T-helper 1 cell treated with Interleukin-12 subunit alpha and Interleukin-12 subunit beta and Interleukin-4 antibody, amounts not matched to agents 30 μg/mL and 1 μg/mL, for 36 hours (primary cell): ENCODE measurements around the gene CTRB1.

Experiments used
- H3K27ac Mint-ChIP-seq: one replicate; pipeline ENCODE4 v1.8.0; 2021; ENCODE audit warnings: mild to moderate bottlenecking, mixed read lengths
- H3K27me3 Mint-ChIP-seq: one replicate; pipeline ENCODE4 v1.8.0; 2021; ENCODE audit warnings: low read depth, mixed read lengths
- H3K36me3 Mint-ChIP-seq: one replicate; pipeline ENCODE4 v1.8.0; 2021; ENCODE audit warnings: low read depth, mixed read lengths
- H3K4me1 Mint-ChIP-seq: one replicate; pipeline ENCODE4 v1.8.0; 2021; ENCODE audit warnings: low read depth, mixed read lengths
- H3K4me3 Mint-ChIP-seq: one replicate; pipeline ENCODE4 v1.8.0; 2021; ENCODE audit warnings: mild to moderate bottlenecking, moderate library complexity, mixed read lengths
- H3K9me3 Mint-ChIP-seq: one replicate; pipeline ENCODE4 v1.8.0; 2021; ENCODE audit warnings: mixed read lengths

CTRB1 gene

DNA sequence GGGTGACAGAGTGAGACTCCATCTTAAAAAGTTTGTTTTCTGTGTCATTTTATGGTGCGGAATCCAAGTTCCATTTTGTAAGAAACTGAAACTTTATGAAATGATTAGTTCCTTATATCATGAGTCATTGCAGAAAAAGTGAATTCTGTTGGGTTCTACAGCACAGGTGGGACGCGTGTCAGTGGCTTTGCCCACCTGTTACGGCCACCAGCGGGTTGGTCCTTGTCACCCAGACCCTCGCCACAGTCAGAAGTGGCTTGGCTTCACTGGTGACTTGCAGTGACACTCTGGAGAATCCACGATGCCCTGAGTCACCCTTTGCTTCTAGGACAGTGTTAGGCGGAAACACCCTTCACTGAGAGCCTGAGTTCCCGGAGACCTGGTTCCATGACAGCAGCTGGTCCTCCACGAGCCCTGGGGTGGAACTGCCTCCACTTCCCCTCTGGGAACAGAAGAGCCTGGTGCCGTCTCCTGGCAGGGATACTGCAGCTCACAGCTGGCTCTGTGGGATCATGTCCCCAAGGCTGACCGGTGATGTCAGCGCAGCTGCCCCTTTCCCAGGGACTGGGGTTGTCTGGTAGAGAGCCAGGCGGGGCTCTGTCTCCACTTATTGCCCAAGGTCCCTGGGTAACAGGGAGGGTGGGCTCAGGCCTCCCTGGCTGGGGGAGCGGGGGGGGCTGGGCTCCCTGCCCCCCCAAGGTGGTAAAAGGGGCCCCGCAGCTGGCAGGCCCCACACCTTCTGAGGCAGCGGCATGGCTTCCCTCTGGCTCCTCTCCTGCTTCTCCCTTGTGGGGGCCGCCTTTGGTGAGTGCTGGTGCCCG is at the start of gene CTRB1:
CTRB1 (plus strand) TSS at position 733 of the 821 bp plus-strand sequence; CDS start at position 753, 20 bp downstream.
- no peaks in the 10 kb centered on the region for H3K27me3 Mint-ChIP-seq
- peaks cover 5% of the 10 kb centered on the region for H3K4me1 Mint-ChIP-seq
- H3K9me3 Mint-ChIP-seq, result no peaks in the 10 kb centered on the region
- no peaks in the 10 kb centered on the region for H3K36me3 Mint-ChIP-seq
- peak within 1 kb of the TSS; percentile 54 for H3K27ac Mint-ChIP-seq
- H3K4me3 Mint-ChIP-seq, result peak within 1 kb of the TSS; percentile 59

DNA sequence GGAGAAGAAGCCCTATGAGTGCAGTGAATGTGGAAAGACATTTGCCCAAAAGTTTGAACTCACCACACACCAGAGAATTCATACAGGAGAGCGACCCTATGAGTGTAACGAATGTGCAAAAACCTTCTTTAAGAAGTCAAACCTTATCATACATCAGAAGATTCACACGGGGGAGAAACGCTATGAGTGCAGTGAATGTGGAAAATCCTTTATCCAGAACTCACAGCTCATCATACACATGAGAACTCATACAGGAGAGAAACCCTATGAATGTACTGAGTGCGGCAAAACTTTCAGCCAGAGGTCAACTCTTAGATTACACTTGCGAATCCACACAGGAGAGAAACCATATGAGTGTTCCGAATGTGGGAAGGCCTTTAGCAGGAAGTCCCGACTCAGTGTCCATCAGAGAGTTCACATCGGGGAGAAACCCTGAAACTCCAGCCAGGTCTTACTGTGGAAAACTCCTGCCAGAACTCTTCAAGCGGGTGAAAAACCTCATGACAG is 48.8 kb upstream of the CTRB1 start:
- H3K9me3 Mint-ChIP-seq, result peaks cover 84% of the 10 kb centered on the region
- H3K27ac Mint-ChIP-seq, result no peak overlapping the region
- H3K27me3 Mint-ChIP-seq, result no peaks in the 10 kb centered on the region
- H3K4me1 Mint-ChIP-seq, result no peaks in the 10 kb centered on the region
- no peak overlapping the region for H3K4me3 Mint-ChIP-seq
- peaks cover 81% of the 10 kb centered on the region for H3K36me3 Mint-ChIP-seq

DNA sequence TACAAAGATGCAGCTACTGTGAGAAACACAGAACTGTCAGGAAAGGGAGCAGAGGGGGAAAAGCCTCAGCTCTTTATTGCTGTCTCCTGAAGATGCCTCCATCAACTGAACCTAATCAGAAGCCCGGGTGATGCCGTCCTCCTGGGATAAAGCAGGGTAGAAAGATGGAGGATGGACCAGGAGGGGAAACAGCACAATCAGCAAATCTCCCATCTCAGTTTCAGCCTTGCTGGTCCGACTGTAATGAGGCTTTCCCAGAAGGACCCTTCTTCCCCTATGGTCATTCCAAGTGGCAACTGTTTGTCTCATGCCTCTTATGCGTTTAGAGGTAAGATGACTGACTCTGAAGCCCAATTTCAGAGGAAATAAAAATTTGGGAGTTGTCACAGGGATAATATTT is 46.2 kb upstream of the CTRB1 start:
- H3K9me3 Mint-ChIP-seq, result peaks cover 84% of the 10 kb centered on the region
- peaks cover 56% of the 10 kb centered on the region for H3K36me3 Mint-ChIP-seq
- H3K27ac Mint-ChIP-seq, result no peak overlapping the region
- H3K4me1 Mint-ChIP-seq, result no peaks in the 10 kb centered on the region
- no peak overlapping the region for H3K4me3 Mint-ChIP-seq
- no peaks in the 10 kb centered on the region for H3K27me3 Mint-ChIP-seq

DNA sequence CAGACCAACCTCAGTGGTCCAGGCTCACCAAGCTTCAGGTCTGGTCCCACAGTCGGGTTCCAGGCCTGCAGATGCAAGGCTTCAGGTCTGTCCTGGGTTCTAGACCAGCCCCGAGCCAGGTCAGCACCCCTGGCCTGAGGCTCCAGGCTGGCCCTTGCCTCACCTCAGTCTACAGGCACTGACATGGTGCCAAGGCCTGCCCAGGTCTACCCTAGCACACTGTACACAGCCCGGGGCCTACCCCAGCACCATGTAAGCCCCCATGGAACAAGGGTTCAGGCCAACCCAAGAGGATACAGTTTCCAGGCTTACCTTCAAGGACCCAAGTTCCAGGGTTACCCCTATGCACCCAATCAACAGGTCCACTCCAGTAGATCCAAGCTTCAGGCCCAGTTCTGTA is 43.7 kb upstream of the CTRB1 start:
- Mint-ChIP-seq H3K9me3 (peaks cover 70% of the 10 kb centered on the region), H3K27ac (no peak overlapping the region), H3K4me1 (no peaks in the 10 kb centered on the region), H3K36me3 (peaks cover 33% of the 10 kb centered on the region), H3K4me3 (no peak overlapping the region), H3K27me3 (peaks cover 4% of the 10 kb centered on the region)

DNA sequence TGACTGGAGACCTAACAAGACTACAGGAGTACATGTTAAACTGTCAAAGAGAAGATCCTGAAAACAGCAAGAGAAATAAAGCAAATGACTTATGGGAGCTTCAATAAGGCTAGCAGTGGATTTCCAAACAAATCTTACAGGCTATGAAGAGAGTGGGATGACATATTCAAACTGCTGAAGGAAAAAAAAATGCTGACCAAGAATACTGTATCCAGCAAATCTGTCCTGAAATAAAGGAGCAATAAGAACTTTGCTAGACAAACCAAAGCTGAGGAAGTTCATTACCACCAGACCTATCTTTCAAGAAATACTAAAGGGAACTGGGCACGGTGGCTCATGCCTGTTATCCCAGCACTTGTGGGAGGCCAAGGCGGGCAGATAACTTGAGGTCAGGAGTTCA is 41.9 kb upstream of the CTRB1 start:
- no peaks in the 10 kb centered on the region for H3K4me1 Mint-ChIP-seq
- H3K27ac Mint-ChIP-seq, result no peak overlapping the region
- H3K4me3 Mint-ChIP-seq, result no peak overlapping the region
- H3K27me3 Mint-ChIP-seq, result peaks cover 7% of the 10 kb centered on the region
- peaks cover 55% of the 10 kb centered on the region for H3K9me3 Mint-ChIP-seq
- H3K36me3 Mint-ChIP-seq, result peaks cover 18% of the 10 kb centered on the region

DNA sequence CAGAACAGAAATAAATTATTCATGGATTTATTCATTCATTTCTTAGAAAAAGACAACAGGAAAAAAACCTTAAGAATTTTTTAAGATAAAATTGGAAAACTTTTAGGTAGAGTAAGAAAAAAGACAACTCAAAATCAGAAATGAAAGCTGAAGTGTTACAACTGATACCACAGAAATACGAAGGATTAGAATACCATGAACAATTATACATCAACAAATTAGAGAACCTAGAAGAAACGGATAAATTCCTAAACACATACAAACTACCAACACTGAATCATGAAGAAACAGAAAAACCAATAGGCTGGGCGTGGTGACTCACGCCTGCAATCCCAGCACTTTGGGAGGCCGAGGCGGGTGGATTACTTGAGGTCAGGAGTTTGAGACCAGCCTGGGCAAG is 39.6 kb upstream of the CTRB1 start:
- Mint-ChIP-seq H3K9me3 (peaks cover 34% of the 10 kb centered on the region), H3K27ac (no peak overlapping the region), H3K4me3 (no peak overlapping the region), H3K4me1 (no peaks in the 10 kb centered on the region), H3K36me3 (peaks cover 3% of the 10 kb centered on the region), H3K27me3 (peaks cover 11% of the 10 kb centered on the region)

DNA sequence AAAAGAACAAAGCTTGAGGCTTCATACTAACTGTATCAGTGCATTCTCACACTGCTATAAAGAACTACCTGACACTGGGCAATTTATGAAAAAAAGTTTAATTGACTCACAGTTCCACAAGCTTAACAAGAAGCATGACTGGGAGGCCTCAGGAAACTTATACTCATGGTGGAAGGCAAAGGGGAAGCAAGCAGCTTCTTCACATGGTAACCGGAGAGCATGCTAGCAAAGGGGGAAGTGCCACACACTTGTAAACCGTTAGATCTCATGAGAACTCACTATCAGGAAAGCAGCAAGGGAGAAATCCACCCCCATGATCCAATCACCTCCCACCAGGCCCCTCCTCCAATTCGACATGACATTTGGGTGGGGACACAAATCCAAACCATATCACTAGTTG is 37.2 kb upstream of the CTRB1 start:
- no peak overlapping the region for H3K4me3 Mint-ChIP-seq
- peaks cover 1% of the 10 kb centered on the region for H3K36me3 Mint-ChIP-seq
- no peaks in the 10 kb centered on the region for H3K4me1 Mint-ChIP-seq
- peaks cover 19% of the 10 kb centered on the region for H3K9me3 Mint-ChIP-seq
- no peak overlapping the region for H3K27ac Mint-ChIP-seq
- peaks cover 17% of the 10 kb centered on the region for H3K27me3 Mint-ChIP-seq

DNA sequence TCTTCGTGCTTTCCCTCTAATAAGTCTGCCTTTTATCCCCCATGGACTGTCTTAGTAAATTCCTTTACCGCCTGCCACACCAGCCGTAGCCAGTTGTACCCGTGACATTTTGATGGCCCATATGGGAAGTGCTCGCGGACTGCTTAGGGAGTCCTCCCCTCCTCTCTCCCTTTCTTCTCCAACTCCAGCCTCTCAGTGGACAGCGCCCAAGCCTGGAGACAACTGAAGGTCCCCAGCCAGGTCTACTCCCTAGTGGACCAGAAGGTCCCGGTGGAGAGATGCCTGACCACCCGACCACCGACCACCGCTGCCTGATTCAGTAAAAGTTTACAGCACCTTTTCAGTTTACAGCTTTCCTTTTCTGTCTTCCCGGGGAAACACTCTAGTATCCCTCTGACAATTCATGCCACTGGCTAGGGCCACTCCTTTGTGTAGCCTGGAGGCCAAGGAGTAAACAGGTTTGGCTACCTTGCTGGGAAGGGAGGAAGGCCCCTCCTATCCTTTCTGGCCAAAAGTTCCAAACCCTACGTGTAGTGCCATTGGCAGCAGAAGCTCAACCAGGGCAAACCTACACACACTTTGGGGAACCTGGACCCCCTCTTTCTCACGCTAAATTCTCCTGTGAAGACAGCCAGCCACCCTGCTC is 29.8 kb upstream of the CTRB1 start:
- no peaks in the 10 kb centered on the region for H3K36me3 Mint-ChIP-seq
- H3K4me3 Mint-ChIP-seq, result no peak overlapping the region
- H3K9me3 Mint-ChIP-seq, result no peaks in the 10 kb centered on the region
- H3K27ac Mint-ChIP-seq, result no peak overlapping the region
- H3K27me3 Mint-ChIP-seq, result peaks cover 14% of the 10 kb centered on the region
- H3K4me1 Mint-ChIP-seq, result no peaks in the 10 kb centered on the region

DNA sequence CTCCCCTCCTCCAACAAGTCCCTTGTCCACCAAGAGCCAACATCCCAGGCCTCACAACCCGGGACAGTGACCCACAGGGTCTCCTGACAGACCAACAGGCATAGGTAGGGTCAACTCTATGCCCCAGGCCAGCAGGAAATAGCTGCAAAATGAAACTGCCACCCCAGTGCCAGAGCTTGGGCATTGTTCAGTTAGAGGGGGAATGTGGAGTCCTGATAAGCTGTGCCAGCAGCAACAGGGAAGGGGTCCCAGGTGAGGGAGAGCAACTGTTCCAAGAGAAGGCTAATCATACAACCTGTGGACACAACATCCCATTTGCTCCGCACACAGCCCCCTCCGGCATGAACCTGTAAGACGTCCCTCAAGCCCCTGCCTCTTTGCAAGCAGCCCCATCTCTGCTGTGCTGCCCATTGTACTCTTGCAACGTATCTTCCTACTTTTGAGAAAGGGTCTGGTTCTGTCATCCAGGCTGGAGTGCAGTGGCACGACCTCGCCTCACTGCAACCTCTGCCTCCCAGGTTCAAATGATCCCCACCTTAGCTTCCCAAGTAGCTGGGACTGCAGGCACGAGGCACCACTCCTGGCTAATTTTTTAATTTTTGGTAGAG is 29.0 kb upstream of the CTRB1 start:
- H3K27me3 Mint-ChIP-seq, result peaks cover 14% of the 10 kb centered on the region
- H3K9me3 Mint-ChIP-seq, result no peaks in the 10 kb centered on the region
- H3K4me3 Mint-ChIP-seq, result no peak overlapping the region
- H3K36me3 Mint-ChIP-seq, result no peaks in the 10 kb centered on the region
- no peak overlapping the region for H3K27ac Mint-ChIP-seq
- no peaks in the 10 kb centered on the region for H3K4me1 Mint-ChIP-seq

DNA sequence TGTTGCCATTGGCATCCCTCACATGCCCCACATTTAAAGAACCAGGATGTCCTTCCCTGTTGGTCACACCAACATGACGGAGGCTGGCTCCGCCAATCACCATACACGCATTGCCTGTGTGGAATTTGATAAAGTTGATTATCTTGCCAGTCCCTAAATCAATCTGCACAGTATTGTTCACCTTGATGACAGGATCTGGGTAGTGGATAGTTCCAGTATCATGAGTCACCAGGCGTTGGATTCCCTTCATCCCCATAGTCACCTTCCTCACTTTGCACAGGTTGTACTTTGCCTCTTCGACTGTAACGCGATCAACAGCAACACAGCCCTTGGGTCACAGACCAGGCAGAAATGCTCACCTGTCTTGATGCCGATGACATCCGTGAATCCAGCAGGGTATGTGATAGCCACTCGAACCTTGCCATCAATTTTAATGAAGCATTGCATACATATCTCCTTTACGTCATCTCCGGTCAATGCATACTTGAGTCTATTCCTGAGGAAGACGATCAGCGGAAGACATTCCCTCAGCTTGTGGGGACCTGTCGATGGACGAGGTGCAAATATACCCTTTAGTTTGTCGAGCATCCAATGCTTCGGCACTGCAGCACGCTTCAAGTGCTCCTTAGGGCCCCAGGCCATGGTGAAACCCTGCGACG is 26.1 kb upstream of the CTRB1 start:
- Mint-ChIP-seq H3K4me1 (peaks cover 2% of the 10 kb centered on the region), H3K36me3 (no peaks in the 10 kb centered on the region), H3K27me3 (peaks cover 21% of the 10 kb centered on the region), H3K9me3 (no peaks in the 10 kb centered on the region), H3K27ac (no peak overlapping the region), H3K4me3 (no peak overlapping the region)

DNA sequence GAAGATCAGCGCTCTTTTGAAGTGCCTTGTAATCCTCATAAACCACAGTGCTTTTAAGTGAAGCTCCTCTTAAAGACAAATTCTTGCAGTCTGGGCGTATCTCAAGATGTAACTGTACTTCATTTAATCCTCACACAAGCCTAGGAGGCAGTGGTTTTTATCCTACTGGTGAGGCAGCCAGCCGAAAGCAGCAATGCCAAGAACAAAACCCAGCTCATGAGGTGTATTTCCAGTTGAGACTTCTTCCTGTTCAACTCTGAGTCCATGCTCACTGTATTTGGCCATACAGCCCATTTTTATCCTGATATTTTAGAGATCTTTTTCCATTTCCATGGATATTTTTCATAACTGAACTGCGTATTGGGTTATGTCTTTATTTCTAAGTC is 25.5 kb upstream of the CTRB1 start:
- Mint-ChIP-seq H3K9me3 (no peaks in the 10 kb centered on the region), H3K4me3 (no peak overlapping the region), H3K4me1 (peaks cover 2% of the 10 kb centered on the region), H3K27me3 (peaks cover 26% of the 10 kb centered on the region), H3K36me3 (no peaks in the 10 kb centered on the region), H3K27ac (no peak overlapping the region)

DNA sequence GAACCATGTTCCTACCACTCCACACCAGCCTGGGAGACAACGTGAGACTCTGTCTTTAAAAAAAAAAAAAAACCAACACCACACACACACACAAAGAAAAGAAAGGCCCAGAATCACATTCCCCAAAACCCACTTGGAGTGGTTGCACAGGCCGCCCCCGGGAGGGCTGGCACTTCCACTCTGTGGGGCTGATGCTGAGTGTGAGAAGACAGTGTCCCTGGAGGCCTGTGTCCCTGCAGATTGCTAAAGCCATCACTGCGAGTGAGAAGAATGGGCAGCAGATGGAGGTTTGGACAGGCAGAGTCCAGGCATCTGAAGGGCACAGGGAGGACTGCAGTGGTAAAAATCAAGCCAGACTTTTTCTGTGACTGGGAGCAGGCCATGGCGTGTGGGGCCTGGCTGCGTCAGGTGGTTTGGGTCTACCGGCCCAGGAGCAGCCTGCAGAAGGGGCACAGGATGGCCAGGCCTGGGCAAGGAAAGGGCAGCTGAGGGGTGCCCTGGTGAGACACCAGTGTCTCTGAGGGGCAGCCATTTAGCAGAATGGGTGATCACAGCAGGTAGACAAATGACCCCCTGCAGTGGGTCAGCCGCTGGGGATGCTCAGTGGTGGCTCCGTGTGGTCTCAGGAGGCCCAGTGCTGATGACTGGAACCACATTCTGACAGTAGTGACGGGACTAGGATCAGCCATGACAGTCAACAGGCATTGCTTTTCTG is 24.9 kb upstream of the CTRB1 start:
- no peak overlapping the region for H3K4me3 Mint-ChIP-seq
- no peaks in the 10 kb centered on the region for H3K9me3 Mint-ChIP-seq
- peaks cover 29% of the 10 kb centered on the region for H3K27me3 Mint-ChIP-seq
- H3K36me3 Mint-ChIP-seq, result no peaks in the 10 kb centered on the region
- H3K4me1 Mint-ChIP-seq, result peaks cover 2% of the 10 kb centered on the region
- H3K27ac Mint-ChIP-seq, result no peak overlapping the region

DNA sequence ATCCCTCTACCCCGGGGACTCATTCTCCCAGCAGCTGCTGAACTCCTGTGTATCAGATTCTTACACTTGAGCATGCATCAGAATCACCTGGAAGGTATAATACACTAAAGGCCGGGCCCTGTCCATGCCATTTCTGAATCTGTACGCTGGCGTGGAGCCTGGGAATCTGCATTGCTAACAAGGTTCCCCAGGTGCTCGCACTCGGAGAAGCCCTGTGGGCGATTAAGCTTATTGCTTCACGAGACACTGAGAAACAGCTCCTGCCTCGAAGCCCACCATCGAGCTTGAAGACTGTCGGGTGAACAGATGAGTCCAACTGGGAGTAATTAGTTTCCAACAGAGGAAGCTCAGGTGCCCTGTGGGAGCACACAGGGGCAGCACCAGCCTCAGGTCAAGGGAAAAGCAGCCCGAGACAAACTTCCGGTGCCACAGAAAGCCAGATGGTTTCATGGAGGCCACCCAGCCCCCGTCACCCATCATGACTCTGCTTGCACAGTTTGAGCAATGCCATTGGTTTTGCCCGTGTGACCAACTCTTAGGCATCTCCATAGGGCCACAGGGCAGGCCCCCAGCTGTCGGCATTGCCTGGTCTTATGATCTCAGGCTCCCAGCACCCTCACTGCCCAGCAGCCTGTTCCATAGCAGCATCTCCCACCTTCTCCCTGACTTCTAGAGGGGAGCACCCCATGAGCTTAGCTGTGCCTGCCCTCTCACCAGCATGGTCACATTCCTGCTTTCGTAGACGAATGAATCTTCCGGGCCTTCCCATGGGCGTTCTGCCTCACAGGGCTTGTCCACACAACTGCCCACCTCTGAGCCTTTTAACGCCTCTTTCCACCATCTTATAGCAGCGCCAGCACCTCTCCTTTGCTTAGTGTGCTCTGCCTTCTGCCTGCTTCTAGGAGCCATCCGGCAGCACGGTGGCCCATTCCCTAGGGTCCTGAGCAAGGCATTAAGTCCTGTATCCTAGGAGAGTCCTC is 22.7 kb upstream of the CTRB1 start:
- Mint-ChIP-seq H3K9me3 (no peaks in the 10 kb centered on the region), H3K27ac (no peak overlapping the region), H3K4me1 (peaks cover 4% of the 10 kb centered on the region), H3K36me3 (no peaks in the 10 kb centered on the region), H3K27me3 (peaks cover 30% of the 10 kb centered on the region), H3K4me3 (no peak overlapping the region)
